ACHN (cell line): ENCODE results near the gene PLXDC1.

ENCODE experiments used
- DNase-seq: peaks from one replicate; pipeline ENCODE4 v3.0.0-alpha.2; 2015
- in situ Hi-C: cut with HindIII; loops from 2 replicates; pipeline ENCODE4 v1.10.0; 2017; ENCODE audit warnings: low sequenced_read_pairs, low pct_ligation_motif_present, low pct_unique_long_range_greater_than_20kb

Gene PLXDC1

DNA sequence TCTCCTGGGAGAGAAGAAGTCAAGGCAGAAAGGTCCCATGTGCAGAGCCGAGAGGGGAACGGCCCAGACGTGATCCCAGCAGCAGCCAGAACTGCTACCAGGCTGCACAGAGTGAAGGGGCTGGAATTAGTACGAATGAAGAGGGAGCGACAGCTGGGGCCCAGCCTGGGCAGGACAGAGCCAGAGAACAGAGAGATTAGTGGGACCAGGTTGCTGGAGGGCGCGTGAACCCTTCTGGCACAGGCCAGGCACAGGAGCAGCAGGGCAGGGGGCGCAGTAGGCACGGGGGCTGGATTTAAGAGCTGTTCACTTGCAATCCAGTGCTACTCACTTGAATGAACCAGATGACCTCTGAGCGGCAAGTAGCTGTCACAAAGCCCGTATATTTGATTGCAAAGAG is 66.9 kb downstream of the PLXDC1 start:
- no peak for DNase-seq
- in situ Hi-C loops = no loop called here

DNA sequence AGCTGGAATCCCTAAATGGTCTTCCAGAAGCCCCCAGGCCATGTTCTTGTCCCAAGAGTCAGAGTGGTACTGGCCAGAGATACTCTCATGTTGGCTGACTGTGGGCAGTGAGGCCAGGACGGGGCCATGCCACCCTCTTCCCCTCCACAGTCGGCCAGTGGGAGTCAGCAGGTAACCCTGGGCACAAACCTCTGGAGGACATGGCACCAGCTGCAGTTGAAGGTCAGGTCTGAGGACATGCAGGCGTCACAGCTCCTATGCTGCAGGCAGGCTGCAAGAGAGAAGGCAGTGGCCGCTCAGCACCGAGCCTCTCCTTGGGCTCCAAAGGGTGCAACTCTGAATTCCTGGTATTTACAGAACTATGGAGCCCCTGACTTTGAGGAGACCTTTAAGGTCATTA is 68.2 kb downstream of the PLXDC1 start:
- in situ Hi-C loops = no loop called here
- no peak for DNase-seq

DNA sequence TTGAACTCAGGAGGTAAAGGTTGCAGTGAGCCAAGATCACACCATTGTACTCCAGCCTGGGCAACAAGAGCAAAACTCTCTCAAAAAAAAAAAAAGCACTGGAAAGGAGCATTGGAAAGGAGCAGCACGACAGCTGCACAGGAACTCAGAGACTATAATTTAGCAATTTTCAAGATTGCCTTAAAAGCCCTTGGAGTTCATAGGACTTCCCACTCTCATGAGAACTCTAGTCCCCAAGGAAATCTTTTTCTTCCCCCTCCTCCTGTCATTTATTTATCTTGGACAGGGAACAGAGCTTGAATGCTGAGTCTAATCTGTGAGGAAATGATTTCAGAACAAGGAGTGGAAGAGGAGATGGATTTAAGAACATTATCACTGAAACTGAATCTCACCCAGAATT is 69.0 kb downstream of the PLXDC1 start:
- in situ Hi-C loops = no loop called here
- no peak for DNase-seq

DNA sequence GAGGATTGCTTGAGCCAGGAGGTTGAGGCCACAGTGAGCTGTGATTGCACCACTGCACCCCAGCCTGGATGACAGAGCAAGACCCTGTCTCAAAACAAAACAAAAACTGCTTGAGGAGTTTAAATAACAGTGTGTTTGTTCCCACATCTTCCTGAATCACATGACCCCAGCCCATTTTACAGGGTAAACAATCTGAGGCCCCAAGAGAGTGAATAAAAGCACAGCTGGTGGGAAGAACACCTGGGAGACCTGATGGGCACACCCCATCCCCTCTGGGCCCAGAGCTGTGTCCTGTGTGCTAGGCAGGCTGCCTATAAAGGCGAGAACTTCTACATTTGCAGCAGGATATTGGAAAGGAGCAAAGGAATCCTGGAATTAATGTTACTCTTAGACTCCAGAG is 69.6 kb downstream of the PLXDC1 start:
- no peak for DNase-seq
- in situ Hi-C loops = no loop called here

DNA sequence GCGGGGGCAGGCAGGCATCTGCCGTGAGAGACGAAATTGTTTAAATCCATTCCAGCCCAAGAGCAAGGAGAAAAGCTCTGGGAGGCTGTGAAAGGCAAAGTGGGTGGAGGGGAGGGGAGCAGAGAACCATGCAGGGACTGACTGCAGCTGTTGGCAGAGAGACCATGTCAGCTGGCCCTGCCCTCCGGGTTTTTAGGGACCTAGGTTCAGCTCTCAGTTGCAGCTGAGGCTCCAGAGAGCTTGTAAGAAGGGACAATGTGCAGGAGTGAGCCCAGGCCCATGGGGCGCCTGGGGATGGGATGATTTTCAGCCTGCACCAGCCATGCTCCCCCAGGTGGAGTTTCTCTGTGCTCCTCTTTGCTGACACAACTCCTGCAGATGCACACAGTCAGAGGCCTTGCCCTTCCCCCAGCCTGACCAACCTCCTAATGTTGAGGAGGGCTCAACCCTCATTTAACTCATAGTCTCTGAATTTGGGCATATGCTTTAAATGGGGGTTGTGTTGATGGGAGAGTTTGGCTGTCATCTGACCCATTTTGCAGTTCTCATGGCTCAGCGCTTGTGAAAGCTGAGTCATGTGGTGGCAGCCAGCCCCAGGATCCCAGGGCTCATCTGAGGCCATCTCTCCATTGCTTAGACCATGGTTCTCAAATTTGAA is 70.9 kb downstream of the PLXDC1 start:
- DNase-seq = no peak
- in situ Hi-C loops = no loop called here

DNA sequence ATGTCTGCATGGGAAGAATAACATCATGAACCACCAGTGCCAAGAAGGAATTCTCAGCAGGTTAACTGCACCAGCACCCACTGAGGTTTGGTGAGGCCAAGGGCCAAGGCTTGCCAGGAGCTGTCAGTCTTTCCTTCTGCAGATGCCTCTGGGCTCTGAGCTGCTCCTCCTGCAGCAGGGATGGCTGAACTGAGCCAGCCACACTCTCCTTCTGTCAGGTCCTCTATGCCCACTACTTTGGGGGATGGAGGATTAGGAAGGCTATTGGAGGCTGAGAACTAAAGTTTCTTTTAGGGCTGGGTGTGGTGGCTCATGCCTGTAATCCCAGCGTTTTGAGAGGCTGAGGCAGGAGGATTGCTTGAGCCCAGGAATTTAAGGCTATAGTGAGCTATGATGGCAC is 71.6 kb downstream of the PLXDC1 start:
- no peak for DNase-seq
- in situ Hi-C loops = no loop called here

DNA sequence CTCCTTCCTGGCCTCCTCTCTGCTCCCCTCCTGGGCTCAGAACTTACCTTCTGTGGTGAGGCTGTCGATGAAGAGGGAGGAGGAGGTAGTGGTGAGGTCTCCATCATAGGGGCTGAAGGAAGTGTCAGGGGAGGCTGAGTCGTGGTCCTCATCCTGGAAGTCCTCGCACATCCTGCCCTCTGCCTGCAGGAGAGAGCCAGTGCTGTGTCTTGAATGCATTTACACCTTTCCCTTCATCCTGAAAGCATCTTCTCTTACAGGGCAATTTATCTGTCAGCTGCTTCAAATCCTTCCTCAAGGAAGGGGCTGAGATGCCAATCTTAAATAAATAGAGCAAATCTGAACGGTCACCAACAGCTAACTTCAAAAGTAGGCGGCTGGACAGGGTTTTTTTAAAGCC is 73.6 kb downstream of the PLXDC1 start:
- in situ Hi-C loops = no loop called here
- no peak for DNase-seq

DNA sequence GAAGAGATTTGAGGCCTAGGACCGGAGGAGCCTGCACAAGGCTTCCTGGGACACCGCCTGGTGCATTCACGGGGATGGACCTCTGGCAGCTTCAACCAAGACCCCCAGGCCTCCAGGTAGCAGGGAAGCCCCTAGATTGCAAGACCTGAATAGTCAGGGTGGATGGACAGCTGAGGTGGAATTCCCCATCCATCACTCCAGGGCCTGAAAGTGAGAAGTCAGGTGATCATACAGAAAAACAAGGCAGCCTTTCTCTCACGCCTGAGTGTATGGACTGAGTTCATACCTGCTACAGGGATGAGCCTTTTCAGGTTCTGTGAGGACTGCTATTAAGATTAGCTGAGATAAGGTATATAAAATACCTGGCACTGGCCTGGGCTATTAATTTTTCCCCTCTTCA is 74.2 kb downstream of the PLXDC1 start:
- in situ Hi-C loops = no loop called here
- DNase-seq = no peak

DNA sequence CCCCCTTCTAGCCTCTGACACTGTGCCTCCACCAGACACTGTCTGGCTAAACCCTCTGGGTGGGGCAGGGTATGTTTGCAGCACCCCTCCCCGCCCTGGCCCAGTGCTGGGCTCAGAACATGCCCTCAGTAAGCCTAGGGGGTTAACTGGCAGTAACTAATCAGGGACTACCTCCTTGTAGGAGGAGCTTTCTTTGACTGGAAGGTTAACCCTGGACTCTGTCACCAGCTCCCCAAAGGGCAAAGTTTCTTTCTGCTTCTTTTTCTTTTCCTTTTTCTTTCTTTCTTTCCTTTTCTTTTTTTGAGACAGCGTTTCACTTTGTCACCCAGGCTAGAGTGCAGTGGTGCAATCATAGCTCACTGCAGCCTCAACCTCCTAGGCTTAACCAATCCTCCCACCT is 76.8 kb downstream of the PLXDC1 start:
- in situ Hi-C loops = no loop called here

DNA sequence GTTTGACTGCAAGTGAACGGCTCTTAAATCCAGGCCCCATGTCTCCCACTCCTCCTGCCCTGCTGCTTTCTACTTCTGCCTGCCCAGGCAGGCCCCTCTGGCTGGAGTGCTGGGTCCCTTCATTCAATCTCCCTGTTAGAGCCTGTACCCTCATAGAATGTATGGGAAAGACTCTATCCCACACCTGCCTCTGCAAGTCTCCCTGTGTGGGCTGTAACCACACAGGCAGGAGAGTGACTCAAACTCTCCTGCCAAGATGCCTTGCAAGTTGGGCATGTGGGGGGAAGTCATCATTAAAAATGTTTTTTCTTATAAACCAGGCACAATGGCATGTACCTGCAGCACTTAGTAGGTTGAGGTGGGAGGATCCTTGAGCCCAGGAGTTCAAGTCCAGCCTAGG is 77.5 kb downstream of the PLXDC1 start:
- in situ Hi-C loops = no loop called here
- no peak for DNase-seq

More for the DNA sequence above, 76.8 kb downstream of the PLXDC1 start:
- DNase-seq = no peak

DNA sequence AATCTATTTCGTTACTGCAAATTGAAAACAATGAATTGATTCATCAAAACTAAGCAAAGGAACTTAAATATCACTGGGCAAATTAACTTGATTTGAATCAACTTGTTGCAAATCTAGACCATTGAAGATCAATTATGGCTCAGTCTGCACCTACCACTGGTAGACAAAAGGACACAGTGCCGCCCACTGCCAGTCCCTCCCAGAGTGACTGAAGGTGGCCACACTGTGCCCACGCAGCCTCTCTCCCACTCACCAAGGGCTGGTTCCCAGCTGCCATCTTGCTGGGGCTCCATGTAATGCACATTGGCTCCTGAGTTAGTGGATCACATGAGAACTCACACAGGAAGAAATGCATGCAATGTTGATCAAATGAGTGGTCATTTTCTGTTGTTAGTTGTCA is 78.1 kb downstream of the PLXDC1 start:
- no peak for DNase-seq
- in situ Hi-C loops = no loop called here

DNA sequence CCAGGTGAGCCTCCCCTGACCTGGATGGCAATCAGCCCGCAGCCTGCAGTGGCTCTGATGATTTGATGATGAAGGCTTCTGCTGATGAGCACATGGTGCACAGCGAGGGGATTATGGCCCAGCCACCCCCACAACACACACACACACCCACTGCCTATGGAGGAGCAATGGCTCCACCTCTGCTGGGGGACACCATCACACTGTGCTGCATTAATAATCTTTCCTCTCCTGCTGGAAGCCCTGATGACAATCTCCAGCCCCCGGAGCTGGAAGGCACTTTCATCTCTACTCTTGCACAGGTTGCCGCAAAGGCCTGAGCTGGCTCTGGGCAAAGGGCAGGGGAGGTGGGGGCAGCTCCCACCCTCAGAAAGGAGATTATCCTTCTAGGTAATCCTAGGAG is 79.9 kb downstream of the PLXDC1 start:
- DNase-seq = no peak
- in situ Hi-C loops = no loop called here

DNA sequence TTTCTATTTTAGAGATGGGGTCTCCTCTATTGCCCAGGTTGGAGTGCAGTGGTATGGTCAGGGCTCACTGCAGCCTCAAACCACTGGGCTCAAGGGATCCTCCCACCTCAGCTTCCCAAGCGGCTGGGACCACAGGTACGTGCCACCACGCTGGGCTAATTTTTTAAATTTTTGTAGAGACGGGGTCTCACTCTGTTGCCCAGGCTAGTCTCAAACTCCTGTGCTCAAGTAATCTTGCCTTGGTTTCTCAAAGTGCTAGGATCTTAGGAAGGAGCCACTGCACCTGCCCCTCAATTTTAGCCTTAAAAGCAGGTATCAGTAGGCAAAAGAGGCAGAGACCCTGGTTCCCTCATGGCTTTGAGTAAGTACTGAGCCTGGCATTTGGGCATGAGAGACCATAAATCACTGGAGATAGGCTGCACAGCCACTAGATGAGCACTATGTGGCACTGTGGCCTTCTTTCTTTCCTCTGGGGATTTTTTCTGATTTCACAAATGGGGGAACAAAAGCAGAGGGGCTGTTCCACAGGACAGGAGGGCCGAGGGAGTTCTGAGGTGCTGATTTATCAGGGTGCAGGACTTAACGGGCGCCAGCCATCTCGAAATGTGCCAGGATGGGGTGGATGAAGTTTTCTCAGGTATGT is 82.2 kb downstream of the PLXDC1 start:
- in situ Hi-C loops = no loop called here
- DNase-seq = peak; percentile 57

DNA sequence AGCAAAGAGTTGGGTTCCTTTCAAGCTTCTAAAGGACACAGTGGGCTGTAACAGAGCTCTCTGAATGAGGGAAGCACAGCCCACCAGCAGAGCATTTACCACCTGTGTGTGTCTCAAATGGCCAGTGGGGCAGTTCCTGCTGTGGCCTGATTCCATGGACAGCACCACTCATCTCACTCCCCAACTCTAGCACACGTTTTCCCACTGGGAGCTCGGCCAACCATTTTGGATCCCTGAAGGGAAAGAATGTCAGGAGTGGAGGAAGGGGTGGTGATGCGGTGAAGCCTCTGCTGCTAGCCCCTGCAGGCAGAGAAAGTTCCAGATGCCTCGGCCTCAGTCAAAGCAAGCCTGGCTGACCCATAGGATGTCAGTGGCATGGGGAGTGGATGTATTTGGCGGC is 86.6 kb downstream of the PLXDC1 start:
- no peak for DNase-seq
- in situ Hi-C loops = no loop called here

DNA sequence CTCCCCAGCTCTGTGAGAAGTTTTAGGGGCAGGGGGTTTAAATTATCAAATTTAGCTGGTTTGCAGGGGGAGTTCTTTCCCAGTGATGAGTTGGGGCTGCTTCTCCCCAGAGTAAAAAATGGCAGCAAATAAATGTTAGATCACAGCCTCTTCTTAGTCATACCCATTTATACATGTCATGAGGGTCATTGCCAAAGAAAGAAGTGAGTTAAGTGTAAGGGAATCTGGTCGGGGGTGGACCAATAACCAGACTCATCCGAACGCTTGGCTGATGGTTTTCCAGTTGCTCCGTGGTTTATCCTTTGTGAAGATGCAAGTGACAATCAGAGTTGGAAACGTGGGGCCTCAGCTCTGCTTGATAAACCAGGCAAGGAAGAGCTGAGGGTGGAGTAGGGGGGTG is 87.1 kb downstream of the PLXDC1 start:
- no peak for DNase-seq

DNA sequence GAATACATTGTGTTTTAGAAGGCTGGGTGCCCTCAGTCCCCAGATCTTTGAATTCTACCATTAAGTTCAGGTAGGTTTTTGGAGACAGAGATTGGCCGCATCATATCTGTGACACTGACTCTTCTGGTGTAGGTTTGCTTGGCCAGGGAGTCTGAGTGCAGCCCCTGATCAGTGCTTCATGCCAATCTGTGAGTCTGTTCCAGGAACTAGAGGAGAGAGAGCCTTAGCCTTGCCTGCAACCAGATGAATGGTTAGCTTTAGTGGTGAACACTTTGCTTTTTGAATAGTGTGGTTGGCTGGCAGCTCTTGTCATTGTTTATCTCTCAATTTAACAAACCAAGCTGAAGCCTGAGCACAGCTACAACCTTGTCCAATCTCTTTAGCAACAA is 87.8 kb downstream of the PLXDC1 start:
- in situ Hi-C loops = no loop called here
- no peak for DNase-seq

More for the DNA sequence above, 87.1 kb downstream of the PLXDC1 start:
- in situ Hi-C loops = no loop called here

DNA sequence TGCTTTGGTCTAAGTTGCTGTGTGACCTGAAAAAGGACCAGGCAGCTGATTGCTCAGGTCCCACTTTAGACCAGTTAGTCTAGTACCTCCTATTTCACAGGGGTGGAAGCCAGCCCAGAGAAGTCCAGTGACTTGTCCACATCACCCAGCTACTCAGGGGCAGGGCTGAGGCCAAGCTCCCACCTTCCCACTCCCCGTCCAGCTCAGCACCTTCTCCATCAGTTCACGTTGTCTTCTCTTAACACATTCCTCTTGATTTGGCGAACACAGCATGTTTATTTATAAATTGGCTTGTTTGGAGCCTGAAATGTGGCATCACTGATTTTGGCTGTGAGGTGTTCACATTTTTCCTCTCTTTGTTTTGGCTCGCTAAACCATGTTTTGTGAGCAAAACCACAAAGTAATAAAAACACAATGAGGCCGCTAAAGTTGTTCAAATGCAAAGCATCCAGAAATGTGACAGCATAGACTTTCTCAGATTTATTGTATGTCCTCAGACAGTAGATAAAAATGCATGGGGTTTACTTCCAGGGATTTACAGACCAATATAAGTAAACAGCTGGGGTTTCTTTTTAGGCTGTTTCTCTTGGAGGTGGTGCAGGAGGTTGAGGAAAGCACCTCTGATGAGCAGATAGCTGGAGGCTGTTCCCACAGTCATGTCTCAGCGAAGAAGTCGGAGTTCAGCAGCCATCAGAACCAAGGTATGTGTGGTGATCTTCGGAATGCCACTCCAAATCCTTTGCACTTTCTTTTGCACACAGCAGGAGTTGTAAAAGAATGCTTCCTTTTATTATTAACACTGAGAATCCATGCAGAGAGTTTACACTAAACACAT is 88.4 kb downstream of the PLXDC1 start:
- in situ Hi-C loops = no loop called here
- DNase-seq = no peak

DNA sequence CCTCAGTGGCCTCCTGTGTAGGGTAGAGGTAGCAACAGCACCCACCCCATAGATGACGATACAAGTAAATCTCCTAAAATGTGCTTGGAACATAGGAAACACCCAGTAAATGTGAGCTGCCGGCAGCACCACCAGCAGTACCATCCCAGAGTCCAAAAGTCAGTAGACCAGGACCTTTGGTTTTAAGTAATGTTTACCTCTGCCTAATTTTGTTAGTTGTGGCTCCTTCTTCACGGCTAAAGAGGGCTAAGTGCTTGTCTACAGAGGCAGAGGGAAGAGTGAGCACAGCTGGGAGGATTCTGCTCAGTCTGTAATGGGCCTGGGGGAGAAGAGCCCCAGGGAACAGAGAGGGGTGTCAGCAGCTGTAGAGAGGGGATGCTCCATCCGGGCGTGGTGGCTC is 92.9 kb downstream of the PLXDC1 start:
- in situ Hi-C loops = no loop called here
- DNase-seq = no peak

DNA sequence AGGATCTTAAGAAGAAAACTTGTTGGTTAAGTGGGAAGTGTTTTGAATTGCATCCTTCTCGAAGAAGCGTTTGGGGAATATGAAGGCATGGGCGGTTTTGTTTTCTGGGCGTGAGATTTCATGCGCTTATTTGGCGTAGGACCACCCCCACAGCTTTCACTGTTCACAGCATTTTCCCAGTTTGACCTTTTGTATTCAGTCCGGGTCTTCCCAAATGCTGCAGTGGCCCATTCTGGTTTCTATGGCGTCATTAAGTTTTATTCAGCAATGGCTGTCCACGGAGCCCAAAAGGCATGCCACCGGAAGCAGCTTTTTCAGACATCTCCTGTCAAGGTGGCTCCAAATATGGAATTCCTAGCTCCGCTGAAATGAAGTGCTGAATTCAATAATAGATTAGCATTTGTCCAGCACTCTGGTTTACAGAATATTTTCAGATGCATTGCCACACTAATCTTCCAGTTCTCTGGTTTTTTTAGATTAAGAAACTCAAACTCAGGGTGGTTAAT is 93.7 kb downstream of the PLXDC1 start:
- DNase-seq = no peak
- in situ Hi-C loops = no loop called here
